Transverse colon (tissue), 4 donors: Measurements from ENCODE around the gene MXI1. TPM values are rescaled to one million over a fixed set of nuclear protein-coding genes. Genes with fewer than 3 reads are reported as not detected.
A peak's percentile ranks its signal among the peaks of the same experiment; 100 is the strongest.

Source experiments
- DNase-seq: peaks from one replicate; pipeline ENCODE4 v3.0.0-alpha.2; 2019
- H3K27ac ChIP-seq, 4 donors: fragments of 200-600 bp; sonication (generic); 2 replicates each; pipeline ENCODE4 v1.5.1; 2016 to 2018; ENCODE audit warnings: inconsistent platforms in 4 of 4
- H3K27me3 ChIP-seq: fragments of 200-600 bp; sonication (generic); 2 replicates; pipeline ENCODE4 v1.5.1; 2017; ENCODE audit warnings: inconsistent platforms
- H3K36me3 ChIP-seq, 4 donors: fragments of 200-600 bp; sonication (generic); 2 replicates each; pipeline ENCODE4 v1.5.1; 2017 to 2019; ENCODE audit warnings: inconsistent platforms in 4 of 4
- H3K4me1 ChIP-seq, 4 donors: fragments of 200-600 bp; sonication (generic); 2 replicates each; pipeline ENCODE4 v1.5.1; 2017 to 2020; ENCODE audit warnings: inconsistent platforms in 4 of 4
- H3K4me3 ChIP-seq, 4 donors: fragments of 200-600 bp; sonication (generic); 1 replicate in 1 of 4; 2 replicates in 3 of 4; pipeline versions ENCODE4 v1.5.1 to v1.6.1; 2017 to 2019; ENCODE audit warnings: inconsistent platforms in 4 of 4
- H3K9me3 ChIP-seq, 2 donors: fragments of 200-600 bp; sonication (generic); 2 replicates each; pipeline ENCODE4 v1.5.1; 2017 to 2019; ENCODE audit warnings: inconsistent platforms in 2 of 2
- EP300 ChIP-seq: sonication (generic); formaldehyde crosslinking; IDR thresholded peaks from one replicate; pipeline ENCODE4 v1.6.1; 2017; ENCODE audit warnings: antibody characterized with exemption, low read depth
- POLR2A ChIP-seq: fragments of 450-650 bp; IDR thresholded peaks from one replicate; pipeline ENCODE4 v1.6.1; 2016; ENCODE audit warnings: antibody characterized with exemption, mild to moderate bottlenecking, moderate library complexity
- POLR2AphosphoS5 ChIP-seq, 3 donors: sonication (generic); formaldehyde crosslinking; IDR thresholded peaks; one replicate each; pipeline ENCODE4 v1.6.1; 2016; ENCODE audit warnings: antibody characterized with exemption in 3 of 3
- WGBS, 2 donors: methylation state at CpG; one replicate each; pipeline ENCODE4 v1.1.5; 2018; ENCODE audit warnings: low coverage in 1 of 2; 5-methylcytosine and 5-hydroxymethylcytosine counted together
- in situ Hi-C, 4 donors: fragments of 200-750 bp; cut with MboI; loops; one replicate each; pipeline versions ENCODE4 v1.15.0 to v1.15.1; 2017; ENCODE audit warnings: low sequenced_read_pairs in 3 of 4, low pct_ligation_motif_present in 1 of 4, low pct_unique_long_range_greater_than_20kb in 1 of 4
- intact Hi-C: fragments of 100-400 bp; cut with DNase I; formaldehyde crosslinking; loops from one replicate; pipeline ENCODE4 v1.15.1; 2023; ENCODE audit warnings: low total_unique reads
- total RNA-seq, 4 donors: library from RNA; depleted of rRNA; stranded (reverse); fragments of >200 nt; gene quantifications; one replicate each; pipeline ENCODE4 v1.1.0, GENCODE V29; 2016
- TF ChIP-seq, protein P1 (sequence below), 5 experiments: fragments of 200-600 bp in 3 of 5; fragments of 450-650 bp in 2 of 5; sonication (generic) in 3 of 5; IDR thresholded peaks; 1 replicate in 2 of 5; 2 replicates in 3 of 5; pipeline ENCODE4 v1.5.1; 2016 to 2017; ENCODE audit warnings: antibody characterized with exemption in 5 of 5, inconsistent platforms in 3 of 5, mild to moderate bottlenecking in 2 of 5, moderate library complexity in 1 of 5

Gene MXI1
- total RNA-seq, 4 donors from 2014 or later: 44.8 to 96.5 (median 65.3) TPM

DNA sequence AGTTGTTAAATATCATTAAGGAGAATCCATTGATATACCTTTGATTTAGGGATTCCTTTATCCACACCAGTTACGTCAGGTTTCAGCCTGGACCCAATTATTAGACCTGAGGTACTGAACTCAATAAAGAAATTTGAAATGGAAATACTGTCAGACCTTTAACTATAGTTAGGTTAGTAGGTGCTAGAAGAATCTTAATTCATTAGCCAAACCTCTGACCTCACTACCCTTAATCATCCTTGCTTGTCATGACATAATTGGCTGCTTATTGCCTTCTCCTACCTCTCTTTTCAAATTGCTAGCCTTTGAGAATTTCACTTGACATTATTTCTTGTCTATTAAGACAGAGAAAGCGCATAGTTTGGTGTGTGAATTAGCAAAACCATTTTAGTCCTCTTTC lies 70.2 kb downstream of the MXI1 start:
- no peak for DNase-seq
- Histone ChIP-seq H3K4me1 (peaks cover 0 to 16% (median 3%) of the 10 kb centered on the region in 4 donors), H3K27ac (no peak overlapping the region), H3K9me3 (no peaks in the 10 kb centered on the region), H3K36me3 (peaks cover 0 to 8% (median 4%) of the 10 kb centered on the region in 4 donors), H3K4me3 (no peak overlapping the region), H3K27me3 (no peaks in the 10 kb centered on the region)
- intact Hi-C loops (loop anchor here (5.0 kb wide), 2 partner anchors 70 to 140 kb away; partner anchors contain the start of gene MXI1), in situ Hi-C loops (loop anchor here in 1 of 4 donors (25.0 kb wide), 1 partner anchor 390 kb away; no protein-coding TSS in a partner anchor)
- TF ChIP-seq POLR2AphosphoS5 (IDR thresholded peaks at IDR 0.05) (no peak), EP300 (no peak), POLR2A (no peak)
- TF ChIP-seq, protein P1, sequence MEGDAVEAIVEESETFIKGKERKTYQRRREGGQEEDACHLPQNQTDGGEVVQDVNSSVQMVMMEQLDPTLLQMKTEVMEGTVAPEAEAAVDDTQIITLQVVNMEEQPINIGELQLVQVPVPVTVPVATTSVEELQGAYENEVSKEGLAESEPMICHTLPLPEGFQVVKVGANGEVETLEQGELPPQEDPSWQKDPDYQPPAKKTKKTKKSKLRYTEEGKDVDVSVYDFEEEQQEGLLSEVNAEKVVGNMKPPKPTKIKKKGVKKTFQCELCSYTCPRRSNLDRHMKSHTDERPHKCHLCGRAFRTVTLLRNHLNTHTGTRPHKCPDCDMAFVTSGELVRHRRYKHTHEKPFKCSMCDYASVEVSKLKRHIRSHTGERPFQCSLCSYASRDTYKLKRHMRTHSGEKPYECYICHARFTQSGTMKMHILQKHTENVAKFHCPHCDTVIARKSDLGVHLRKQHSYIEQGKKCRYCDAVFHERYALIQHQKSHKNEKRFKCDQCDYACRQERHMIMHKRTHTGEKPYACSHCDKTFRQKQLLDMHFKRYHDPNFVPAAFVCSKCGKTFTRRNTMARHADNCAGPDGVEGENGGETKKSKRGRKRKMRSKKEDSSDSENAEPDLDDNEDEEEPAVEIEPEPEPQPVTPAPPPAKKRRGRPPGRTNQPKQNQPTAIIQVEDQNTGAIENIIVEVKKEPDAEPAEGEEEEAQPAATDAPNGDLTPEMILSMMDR (IDR thresholded peaks at IDR 0.05): no peak
- 94 to 95% methylated on average over 2 of the region's 2 CpGs for WGBS, 2 donors

DNA sequence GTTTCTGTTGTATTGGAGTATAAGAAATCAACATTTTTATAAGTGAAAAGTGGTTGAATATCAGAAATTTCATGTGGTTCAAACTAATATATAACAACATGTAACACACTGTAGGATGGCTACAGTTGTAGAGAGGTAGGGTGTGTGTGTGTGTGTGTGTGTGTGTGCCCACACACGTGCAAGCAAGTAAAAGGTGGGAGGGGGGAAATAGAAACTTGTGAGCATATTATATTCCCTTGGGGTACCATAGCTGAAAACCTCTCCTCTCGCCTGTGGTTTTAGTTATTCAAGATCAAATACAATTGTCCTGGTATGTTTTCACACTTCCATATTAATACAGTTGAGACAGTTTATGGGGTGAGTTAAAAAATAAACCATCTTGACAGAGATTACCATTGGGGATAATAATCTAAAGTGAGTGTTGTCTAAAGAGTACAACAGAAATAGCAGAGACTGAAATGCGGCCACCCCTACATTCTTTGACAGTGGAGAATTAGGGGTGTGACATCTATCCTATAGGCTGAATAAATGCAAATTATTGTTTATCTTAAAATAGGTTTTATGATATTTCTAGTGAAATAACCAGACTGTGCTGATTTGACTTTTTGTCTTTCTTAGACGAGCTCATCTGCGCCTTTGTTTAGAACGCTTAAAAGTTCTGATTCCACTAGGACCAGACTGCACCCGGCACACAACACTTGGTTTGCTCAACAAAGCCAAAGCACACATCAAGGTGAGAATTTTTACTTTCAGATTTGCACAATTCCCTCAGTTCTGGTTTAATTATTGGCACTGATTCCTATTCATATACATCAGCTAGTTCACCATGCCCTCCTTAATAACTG lies 71.4 kb downstream of the MXI1 start:
- in situ Hi-C loops: loop anchor here in 1 of 4 donors (25.0 kb wide), 1 partner anchor 391 kb away; no protein-coding TSS in a partner anchor
- no peak overlapping the region for H3K27ac ChIP-seq
- peaks cover 0 to 8% (median 4%) of the 10 kb centered on the region in 4 donors for H3K36me3 ChIP-seq
- TF ChIP-seq EP300: no peak
- TF ChIP-seq, protein P1 (IDR thresholded peaks at IDR 0.05): no peak
- no peak for TF ChIP-seq POLR2AphosphoS5 (IDR thresholded peaks at IDR 0.05)
- TF ChIP-seq POLR2A: no peak
- no peaks in the 10 kb centered on the region for H3K9me3 ChIP-seq
- H3K27me3 ChIP-seq: no peaks in the 10 kb centered on the region
- intact Hi-C loops: loop anchor here (5.0 kb wide), 2 partner anchors 71 to 141 kb away; partner anchors contain the start of gene MXI1
- H3K4me3 ChIP-seq: no peak overlapping the region
- DNase-seq: no peak
- WGBS, 2 donors: 71 to 77% methylated on average over 7 of the region's 7 CpGs
- peaks cover 0 to 13% (median 3%) of the 10 kb centered on the region in 4 donors for H3K4me1 ChIP-seq

DNA sequence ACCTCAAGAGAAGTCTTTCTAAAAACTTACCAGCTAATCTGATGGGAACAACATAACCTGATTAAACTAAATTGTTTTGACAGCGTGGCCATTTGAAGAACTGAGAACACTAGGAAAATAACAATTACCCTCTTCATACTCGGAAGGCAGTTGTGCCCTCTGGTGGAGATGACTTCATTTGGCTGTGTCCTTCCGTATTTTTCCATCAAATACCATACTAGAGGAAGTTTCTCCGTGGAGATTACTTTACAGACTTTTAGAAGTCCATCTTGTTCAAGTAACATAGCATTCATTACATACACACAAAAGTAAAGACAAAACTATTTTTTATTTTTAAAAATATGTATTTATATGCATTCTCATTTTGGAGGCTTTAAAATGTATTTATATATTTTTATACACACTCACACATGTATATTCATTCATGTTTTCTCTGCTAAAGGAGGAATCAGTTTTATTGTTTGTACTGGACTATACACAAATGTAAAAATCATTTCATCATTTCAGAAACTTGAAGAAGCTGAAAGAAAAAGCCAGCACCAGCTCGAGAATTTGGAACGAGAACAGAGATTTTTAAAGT lies 72.1 kb downstream of the MXI1 start:
- peaks cover 0 to 10% (median 0%) of the 10 kb centered on the region in 4 donors for H3K4me1 ChIP-seq
- no peaks in the 10 kb centered on the region for H3K27me3 ChIP-seq
- no peak overlapping the region for H3K27ac ChIP-seq
- in situ Hi-C loops (loop anchor here in 1 of 4 donors (25.0 kb wide), 1 partner anchor 392 kb away; no protein-coding TSS in a partner anchor), intact Hi-C loops (loop anchor here (5.0 kb wide), 2 partner anchors 72 to 142 kb away; partner anchors contain the start of gene MXI1)
- 26 to 31% methylated on average over 6 of the region's 6 CpGs for WGBS, 2 donors
- TF ChIP-seq POLR2AphosphoS5 (IDR thresholded peaks at IDR 0.05) (peak in 1 of 3 donors; percentile 19), EP300 (no peak), POLR2A (no peak)
- TF ChIP-seq, protein P1 (IDR thresholded peaks at IDR 0.05): peak; percentile 69 to 84 (median 70)
- peaks cover 0 to 9% (median 4%) of the 10 kb centered on the region in 4 donors for H3K36me3 ChIP-seq
- DNase-seq: peak; percentile 55
- H3K4me3 ChIP-seq: no peak overlapping the region
- no peaks in the 10 kb centered on the region for H3K9me3 ChIP-seq

DNA sequence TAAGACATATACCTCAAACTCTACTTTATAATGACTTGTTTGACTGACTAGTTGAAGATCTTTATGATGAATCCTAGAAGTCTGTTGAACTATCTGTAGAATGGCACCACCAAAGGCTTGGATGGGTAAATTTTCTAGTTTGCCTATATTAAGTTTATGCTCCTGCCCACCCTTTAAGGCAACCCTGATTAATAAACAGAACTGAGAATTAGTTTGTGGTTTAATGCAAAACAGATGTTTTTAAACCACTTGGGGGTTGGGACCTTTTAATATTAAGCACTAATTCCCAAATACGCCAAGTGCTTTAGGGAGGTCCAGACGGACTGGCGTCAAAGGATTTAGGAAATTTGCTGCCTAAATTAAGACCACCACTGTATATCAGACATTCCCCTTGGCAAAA lies 76.9 kb downstream of the MXI1 start:
- in situ Hi-C loops (loop anchor here (5.0 to 25.0 kb wide), 4 partner anchors 147 to 399 kb away; no protein-coding TSS in a partner anchor), intact Hi-C loops (loop anchor here (10.0 kb wide), 1 partner anchor 399 kb away; no protein-coding TSS in a partner anchor)
- Histone ChIP-seq H3K27ac (no peak overlapping the region), H3K27me3 (no peaks in the 10 kb centered on the region), H3K4me1 (peaks cover 0 to 4% (median 0%) of the 10 kb centered on the region in 4 donors), H3K36me3 (peaks cover 0 to 30% (median 15%) of the 10 kb centered on the region in 4 donors), H3K9me3 (no peaks in the 10 kb centered on the region), H3K4me3 (no peak overlapping the region)
- WGBS, 2 donors: 91 to 100% methylated on average over 3 of the region's 3 CpGs
- TF ChIP-seq POLR2AphosphoS5 (IDR thresholded peaks at IDR 0.05) (no peak), EP300 (no peak), POLR2A (no peak)
- TF ChIP-seq, protein P1 (IDR thresholded peaks at IDR 0.05): no peak
- no peak for DNase-seq
